H9 (cell line): Measurements from ENCODE around the gene IL6ST. TPM values are rescaled to one million over a fixed set of nuclear protein-coding genes. Genes with fewer than 3 reads are reported as not detected.

Source experiments
- DNase-seq: peaks from one replicate; pipeline ENCODE4 v3.0.0-alpha.2; 2017
- H2AFZ ChIP-seq: one replicate; pipeline ENCODE4 v1.6.1; 2013; ENCODE audit warnings: mild to moderate bottlenecking, low read length, control low read depth, moderate library complexity
- H2AK5ac ChIP-seq: 2 replicates; pipeline ENCODE4 v1.6.1; 2013; ENCODE audit warnings: low read length, control low read depth, mixed read lengths; ENCODE audit not compliant: insufficient read length
- H2BK120ac ChIP-seq: one replicate; pipeline ENCODE4 v1.6.1; 2013; ENCODE audit warnings: low read depth, mild to moderate bottlenecking, low read length, control low read depth, inconsistent platforms; ENCODE audit not compliant: poor library complexity, severe bottlenecking
- H2BK12ac ChIP-seq: 2 replicates; pipeline ENCODE4 v1.6.1; 2013; ENCODE audit warnings: low read length, control low read depth, mixed read lengths, low read depth; ENCODE audit not compliant: insufficient read length
- H2BK15ac ChIP-seq: 2 replicates; pipeline ENCODE4 v1.6.1; 2013; ENCODE audit warnings: low read depth, low read length, control low read depth
- H2BK20ac ChIP-seq: one replicate; pipeline ENCODE4 v1.6.1; 2013; ENCODE audit warnings: low read depth, mild to moderate bottlenecking, low read length, control low read depth, inconsistent platforms; ENCODE audit not compliant: poor library complexity, severe bottlenecking
- H2BK5ac ChIP-seq: 2 replicates; pipeline ENCODE4 v1.6.1; 2013; ENCODE audit warnings: low read length, control low read depth, mixed read lengths; ENCODE audit not compliant: insufficient read length
- H3K14ac ChIP-seq: 2 replicates; pipeline ENCODE4 v1.6.1; 2013; ENCODE audit warnings: low read length, control low read depth; ENCODE audit not compliant: insufficient read depth
- H3K18ac ChIP-seq: 2 replicates; pipeline ENCODE4 v1.6.1; 2013; ENCODE audit warnings: low read depth, mild to moderate bottlenecking, mixed read lengths, low read length, control low read depth; ENCODE audit not compliant: insufficient read length
- H3K23ac ChIP-seq: 2 replicates; pipeline ENCODE4 v1.6.1; 2013; ENCODE audit warnings: low read length, control low read depth, mixed read lengths, low read depth; ENCODE audit not compliant: insufficient read length
- H3K23me2 ChIP-seq: 2 replicates; pipeline ENCODE4 v1.6.1; 2013; ENCODE audit warnings: low read depth, mild to moderate bottlenecking, mixed read lengths, low read length, control low read depth; ENCODE audit not compliant: insufficient read length, poor library complexity, severe bottlenecking
- H3K27ac ChIP-seq: 2 replicates; pipeline ENCODE4 v1.5.1; 2013; ENCODE audit warnings: low read length, control low read depth, mixed read lengths, low read depth; ENCODE audit not compliant: insufficient read length
- H3K27me3 ChIP-seq: 2 replicates; pipeline ENCODE4 v1.6.1; 2013; ENCODE audit warnings: low read length, control low read depth, inconsistent platforms; ENCODE audit not compliant: insufficient read depth
- H3K4ac ChIP-seq: 2 replicates; pipeline ENCODE4 v1.6.1; 2013; ENCODE audit warnings: low read depth, mild to moderate bottlenecking, control low read depth, inconsistent platforms, low read length, moderate library complexity
- H3K4me1 ChIP-seq: 2 replicates; pipeline ENCODE4 v1.6.1; 2013; ENCODE audit warnings: low read length, control low read depth, inconsistent platforms; ENCODE audit not compliant: insufficient read depth
- H3K4me2 ChIP-seq: 2 replicates; pipeline ENCODE4 v1.6.1; 2013; ENCODE audit warnings: low read length, control low read depth, mixed read lengths; ENCODE audit not compliant: insufficient read length, insufficient read depth
- H3K56ac ChIP-seq: 2 replicates; pipeline ENCODE4 v1.6.1; 2013; ENCODE audit warnings: low read depth, mild to moderate bottlenecking, mixed read lengths, low read length, control low read depth; ENCODE audit not compliant: insufficient read length
- H3K79me1 ChIP-seq: 2 replicates; pipeline ENCODE4 v1.6.1; 2013; ENCODE audit warnings: low read depth, mild to moderate bottlenecking, moderate library complexity, low read length, control low read depth, inconsistent platforms; ENCODE audit not compliant: insufficient read depth, poor library complexity, severe bottlenecking
- H3K79me2 ChIP-seq: 2 replicates; pipeline ENCODE4 v1.6.1; 2013; ENCODE audit warnings: low read length, control low read depth, inconsistent platforms; ENCODE audit not compliant: insufficient read depth
- H3K9ac ChIP-seq: 2 replicates; pipeline ENCODE4 v1.6.1; 2013; ENCODE audit warnings: low read length, control low read depth, mixed read lengths; ENCODE audit not compliant: insufficient read length; ENCODE audit errors: extremely low read depth
- H3K9me3 ChIP-seq: one replicate; pipeline ENCODE4 v1.6.1; 2013; ENCODE audit warnings: low read depth, low read length, inconsistent platforms; ENCODE audit not compliant: control insufficient read depth
- H3T11ph ChIP-seq: one replicate; pipeline ENCODE4 v1.6.1; 2013; ENCODE audit warnings: mild to moderate bottlenecking, low read length, control low read depth, inconsistent platforms
- H4K20me1 ChIP-seq: one replicate; pipeline ENCODE4 v1.6.1; 2013; ENCODE audit not compliant: control insufficient read depth, insufficient read length, insufficient read depth
- H4K5ac ChIP-seq: 2 replicates; pipeline ENCODE4 v1.6.1; 2013; ENCODE audit warnings: low read depth, mild to moderate bottlenecking, mixed read lengths, low read length, control low read depth; ENCODE audit not compliant: insufficient read length
- H4K8ac ChIP-seq: replicated peaks from 2 replicates; pipeline ENCODE4 v1.6.1; 2013; ENCODE audit warnings: low read length, control low read depth, mixed read lengths, low read depth; ENCODE audit not compliant: insufficient read length
- H4K91ac ChIP-seq: 2 replicates; pipeline ENCODE4 v1.6.1; 2013; ENCODE audit warnings: low read depth, mild to moderate bottlenecking, moderate library complexity, mixed read lengths, low read length, control low read depth; ENCODE audit not compliant: insufficient read length
- H3K27ac Mint-ChIP-seq, 3 experiments: 2 replicates in 2 of 3; 3 replicates in 1 of 3; pipeline ENCODE4 v1.8.0; 2020 to 2021; ENCODE audit warnings: mixed read lengths in 3 of 3, mild to moderate bottlenecking in 1 of 3, moderate library complexity in 1 of 3
- H3K27me3 Mint-ChIP-seq: 2 replicates; pipeline ENCODE4 v1.8.0; 2021; ENCODE audit warnings: low read depth, mild to moderate bottlenecking, moderate library complexity, mixed read lengths
- H3K36me3 Mint-ChIP-seq, 3 experiments: 2 replicates in 2 of 3; 3 replicates in 1 of 3; pipeline ENCODE4 v1.8.0; 2020 to 2021; ENCODE audit warnings: low read depth in 3 of 3, mixed read lengths in 3 of 3; ENCODE audit not compliant: insufficient read depth in 1 of 3
- H3K4me1 Mint-ChIP-seq, 2 experiments: 2 replicates each; pipeline ENCODE4 v1.8.0; 2020; ENCODE audit warnings: mixed read lengths in 2 of 2
- H3K4me3 Mint-ChIP-seq, 2 experiments: 2 replicates in 1 of 2; 3 replicates in 1 of 2; pipeline ENCODE4 v1.8.0; 2020 to 2021; ENCODE audit warnings: mild to moderate bottlenecking in 2 of 2, mixed read lengths in 2 of 2, moderate library complexity in 1 of 2
- H3K9me3 Mint-ChIP-seq, 2 experiments: 2 replicates in 1 of 2; 3 replicates in 1 of 2; pipeline ENCODE4 v1.8.0; 2020; ENCODE audit warnings: mild to moderate bottlenecking in 2 of 2, mixed read lengths in 2 of 2, moderate library complexity in 1 of 2
- whole genome bisulfite sequencing: extraction: QIAGEN DNeasy Blood & Tissue Kit; methylation state at CpG from one replicate; pipeline ENCODE4 v1.1.7; 2013; ENCODE audit warnings: missing lambda C conversion rate, low lambda C conversion rate, mixed read lengths; ENCODE audit not compliant: insufficient read length; ENCODE audit errors: extremely low coverage; 5-methylcytosine and 5-hydroxymethylcytosine counted together
- total RNA-seq: library from RNA; stranded (reverse); gene quantifications from 2 replicates; pipeline ENCODE4 v1.2.1, GENCODE V29; 2021
- TF ChIP-seq, protein P1 (sequence below): fragments of 200-600 bp; sonication (generic); conservative IDR thresholded peaks from 3 replicates; pipeline ENCODE4 v1.8.0; 2021; ENCODE audit warnings: antibody characterized with exemption, mild to moderate bottlenecking

Gene IL6ST
- total RNA-seq, 1 experiment from 2014 or later = 11.1 TPM

- H4K8ac ChIP-seq = no peak overlapping the region
- no peak overlapping the region for H2BK15ac ChIP-seq
- H3K23me2 ChIP-seq = no peaks in the 10 kb centered on the region
- H3T11ph ChIP-seq = no peak overlapping the region
- no peak overlapping the region for H2BK20ac ChIP-seq
- H3K56ac ChIP-seq = no peak overlapping the region
- no peaks in the 10 kb centered on the region for H3K27me3 ChIP-seq
- H3K14ac ChIP-seq = no peak overlapping the region
- no peak overlapping the region for H2BK5ac ChIP-seq
- H3K79me1 ChIP-seq = no peaks in the 10 kb centered on the region
- no peaks in the 10 kb centered on the region for H4K20me1 ChIP-seq
- H3K9me3 ChIP-seq = no peaks in the 10 kb centered on the region
- WGBS = no CpG with 5 or more reads among the region's 12 CpGs
- no peak overlapping the region for H3K18ac ChIP-seq
- Mint-ChIP-seq H3K4me3 (no peak overlapping the region), H3K9me3 (no peaks in the 10 kb centered on the region), H3K4me1 (peaks cover 7 to 9% of the 10 kb centered on the region in 2 experiments; a peak in 3 of 4 replicates), H3K27ac (no peak overlapping the region; a peak in 1 of 7 replicates), H3K36me3 (no peaks in the 10 kb centered on the region), H3K27me3 (no peaks in the 10 kb centered on the region)
- H3K79me2 ChIP-seq = no peaks in the 10 kb centered on the region
- no peak overlapping the region for H2AFZ ChIP-seq
- DNase-seq = no peak
- no peaks in the 10 kb centered on the region for H3K4me1 ChIP-seq
- H2BK120ac ChIP-seq = no peak overlapping the region
- H3K27ac ChIP-seq = no peak overlapping the region
- H2BK12ac ChIP-seq = no peak overlapping the region
- no peak overlapping the region for H3K9ac ChIP-seq
- no peak overlapping the region for H2AK5ac ChIP-seq
- no peak overlapping the region for H4K91ac ChIP-seq
- H3K4ac ChIP-seq = no peak overlapping the region
- no peak overlapping the region for H4K5ac ChIP-seq
- H3K4me2 ChIP-seq = no peak overlapping the region
- TF ChIP-seq, protein P1, sequence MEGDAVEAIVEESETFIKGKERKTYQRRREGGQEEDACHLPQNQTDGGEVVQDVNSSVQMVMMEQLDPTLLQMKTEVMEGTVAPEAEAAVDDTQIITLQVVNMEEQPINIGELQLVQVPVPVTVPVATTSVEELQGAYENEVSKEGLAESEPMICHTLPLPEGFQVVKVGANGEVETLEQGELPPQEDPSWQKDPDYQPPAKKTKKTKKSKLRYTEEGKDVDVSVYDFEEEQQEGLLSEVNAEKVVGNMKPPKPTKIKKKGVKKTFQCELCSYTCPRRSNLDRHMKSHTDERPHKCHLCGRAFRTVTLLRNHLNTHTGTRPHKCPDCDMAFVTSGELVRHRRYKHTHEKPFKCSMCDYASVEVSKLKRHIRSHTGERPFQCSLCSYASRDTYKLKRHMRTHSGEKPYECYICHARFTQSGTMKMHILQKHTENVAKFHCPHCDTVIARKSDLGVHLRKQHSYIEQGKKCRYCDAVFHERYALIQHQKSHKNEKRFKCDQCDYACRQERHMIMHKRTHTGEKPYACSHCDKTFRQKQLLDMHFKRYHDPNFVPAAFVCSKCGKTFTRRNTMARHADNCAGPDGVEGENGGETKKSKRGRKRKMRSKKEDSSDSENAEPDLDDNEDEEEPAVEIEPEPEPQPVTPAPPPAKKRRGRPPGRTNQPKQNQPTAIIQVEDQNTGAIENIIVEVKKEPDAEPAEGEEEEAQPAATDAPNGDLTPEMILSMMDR = no peak
- no peak overlapping the region for H3K23ac ChIP-seq
Observed at GRCh38 chr5:55927861-55928655, 66.7 kb downstream of the IL6ST start.
